ENCODE measurements around the gene KPNA6. TPM values are rescaled to one million over a fixed set of nuclear protein-coding genes. Genes with fewer than 3 reads are reported as not detected.

The KPNA6 gene
- polyA plus RNA-seq, 1 of the 3 experiments (the other 2 are of a cell fraction): 13.1 TPM

DNA sequence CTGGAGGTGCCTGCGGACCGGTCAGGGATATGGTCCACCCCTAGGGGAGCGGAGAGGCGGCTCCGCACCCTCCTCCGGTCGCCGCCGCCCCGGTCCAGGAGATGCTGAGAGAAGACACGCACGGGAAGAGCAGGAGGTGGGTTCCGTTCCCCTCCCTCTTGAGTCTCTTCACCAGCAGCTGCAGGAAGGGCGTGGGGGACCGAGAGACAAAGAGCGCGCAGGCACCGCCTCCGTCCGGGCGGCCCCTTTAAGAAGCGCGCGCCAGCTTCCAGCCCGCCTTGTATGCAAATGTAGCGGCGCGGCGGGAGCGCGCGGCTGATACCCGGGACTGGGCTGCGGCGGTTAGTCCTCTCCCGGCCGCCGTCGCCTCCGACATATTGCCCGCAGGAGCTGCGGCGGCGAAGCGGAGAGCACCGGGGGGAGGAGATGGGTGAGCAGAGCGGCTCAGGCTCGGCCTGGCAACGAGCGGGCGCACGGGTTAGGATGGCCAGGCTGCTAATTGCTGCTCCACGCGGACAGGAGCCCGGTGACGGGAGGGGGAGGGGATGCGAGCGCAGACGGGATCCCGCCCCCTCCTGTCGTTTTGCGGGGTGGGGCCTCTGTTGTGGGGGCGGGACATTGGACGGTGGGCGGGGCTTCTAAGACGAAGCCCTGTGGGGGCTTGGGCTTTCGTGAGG lies 35.1 kb upstream of the KPNA6 start, which contains the start of gene TMEM39B (continued):
- no peak for TF ChIP-seq FOXJ3 (CRISPR knock-in tag; IDR thresholded peaks at IDR 0.05)
- TF ChIP-seq RAD21 (IDR thresholded peaks at IDR 0.05; ENCODE audit: low read length): no peak
- 0 out of 2 replicates have a peak, but pooled peaks have one; percentile 19 for TF ChIP-seq SIN3A (IDR thresholded peaks at IDR 0.05; ENCODE audit: borderline replicate concordance, low read depth, low read length)
- TF ChIP-seq FOXM1 (IDR thresholded peaks at IDR 0.05; ENCODE audit: low read depth): no peak
- TF ChIP-seq, protein P1, sequence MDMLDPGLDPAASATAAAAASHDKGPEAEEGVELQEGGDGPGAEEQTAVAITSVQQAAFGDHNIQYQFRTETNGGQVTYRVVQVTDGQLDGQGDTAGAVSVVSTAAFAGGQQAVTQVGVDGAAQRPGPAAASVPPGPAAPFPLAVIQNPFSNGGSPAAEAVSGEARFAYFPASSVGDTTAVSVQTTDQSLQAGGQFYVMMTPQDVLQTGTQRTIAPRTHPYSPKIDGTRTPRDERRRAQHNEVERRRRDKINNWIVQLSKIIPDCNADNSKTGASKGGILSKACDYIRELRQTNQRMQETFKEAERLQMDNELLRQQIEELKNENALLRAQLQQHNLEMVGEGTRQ (IDR thresholded peaks at IDR 0.05; ENCODE audit: borderline replicate concordance, low read depth, low read length): no peak
- TF ChIP-seq TCF12 (IDR thresholded peaks at IDR 0.05): peak; percentile 42; the same call in 1 of the 2 replicates
- no peak for TF ChIP-seq CHD2 (IDR thresholded peaks at IDR 0.05; ENCODE audit: low read length, partially characterized antibody)
- TF ChIP-seq MEF2A (IDR thresholded peaks at IDR 0.05; ENCODE audit: borderline replicate concordance, low read depth): no peak
- peak; percentile 87 for TF ChIP-seq MXI1 (IDR thresholded peaks at IDR 0.05; ENCODE audit: low read depth, low read length)
- TF ChIP-seq, protein P2, sequence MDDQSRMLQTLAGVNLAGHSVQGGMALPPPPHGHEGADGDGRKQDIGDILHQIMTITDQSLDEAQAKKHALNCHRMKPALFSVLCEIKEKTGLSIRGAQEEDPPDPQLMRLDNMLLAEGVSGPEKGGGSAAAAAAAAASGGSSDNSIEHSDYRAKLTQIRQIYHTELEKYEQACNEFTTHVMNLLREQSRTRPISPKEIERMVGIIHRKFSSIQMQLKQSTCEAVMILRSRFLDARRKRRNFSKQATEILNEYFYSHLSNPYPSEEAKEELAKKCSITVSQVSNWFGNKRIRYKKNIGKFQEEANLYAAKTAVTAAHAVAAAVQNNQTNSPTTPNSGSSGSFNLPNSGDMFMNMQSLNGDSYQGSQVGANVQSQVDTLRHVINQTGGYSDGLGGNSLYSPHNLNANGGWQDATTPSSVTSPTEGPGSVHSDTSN (IDR thresholded peaks at IDR 0.05): no peak
- TF ChIP-seq, protein P3, sequence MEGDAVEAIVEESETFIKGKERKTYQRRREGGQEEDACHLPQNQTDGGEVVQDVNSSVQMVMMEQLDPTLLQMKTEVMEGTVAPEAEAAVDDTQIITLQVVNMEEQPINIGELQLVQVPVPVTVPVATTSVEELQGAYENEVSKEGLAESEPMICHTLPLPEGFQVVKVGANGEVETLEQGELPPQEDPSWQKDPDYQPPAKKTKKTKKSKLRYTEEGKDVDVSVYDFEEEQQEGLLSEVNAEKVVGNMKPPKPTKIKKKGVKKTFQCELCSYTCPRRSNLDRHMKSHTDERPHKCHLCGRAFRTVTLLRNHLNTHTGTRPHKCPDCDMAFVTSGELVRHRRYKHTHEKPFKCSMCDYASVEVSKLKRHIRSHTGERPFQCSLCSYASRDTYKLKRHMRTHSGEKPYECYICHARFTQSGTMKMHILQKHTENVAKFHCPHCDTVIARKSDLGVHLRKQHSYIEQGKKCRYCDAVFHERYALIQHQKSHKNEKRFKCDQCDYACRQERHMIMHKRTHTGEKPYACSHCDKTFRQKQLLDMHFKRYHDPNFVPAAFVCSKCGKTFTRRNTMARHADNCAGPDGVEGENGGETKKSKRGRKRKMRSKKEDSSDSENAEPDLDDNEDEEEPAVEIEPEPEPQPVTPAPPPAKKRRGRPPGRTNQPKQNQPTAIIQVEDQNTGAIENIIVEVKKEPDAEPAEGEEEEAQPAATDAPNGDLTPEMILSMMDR (IDR thresholded peaks at IDR 0.05): no peak
- TF ChIP-seq, protein P4, sequence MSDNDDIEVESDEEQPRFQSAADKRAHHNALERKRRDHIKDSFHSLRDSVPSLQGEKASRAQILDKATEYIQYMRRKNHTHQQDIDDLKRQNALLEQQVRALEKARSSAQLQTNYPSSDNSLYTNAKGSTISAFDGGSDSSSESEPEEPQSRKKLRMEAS (IDR thresholded peaks at IDR 0.05; ENCODE audit: low read depth): peak; percentile 17; the same call in 1 of the 2 replicates
- no peak for TF ChIP-seq USF1 (IDR thresholded peaks at IDR 0.05; ENCODE audit: borderline replicate concordance, low read depth)
- no peak for TF ChIP-seq EZH2phosphoT487 (IDR thresholded peaks at IDR 0.05; ENCODE audit: borderline replicate concordance, low read depth)
- no peak for TF ChIP-seq RXRA (IDR thresholded peaks at IDR 0.05; ENCODE audit: borderline replicate concordance, low read depth)
- TF ChIP-seq ZBTB33 (IDR thresholded peaks at IDR 0.05; ENCODE audit: borderline replicate concordance, low read depth): no peak
- TF ChIP-seq TAF1 (IDR thresholded peaks at IDR 0.05; ENCODE audit: borderline replicate concordance, low read depth, low read length): peak; percentile 61; the same call in 1 of the 2 replicates
- no peak for TF ChIP-seq GATA2 (CRISPR knock-in tag; IDR thresholded peaks at IDR 0.05)
